Measurements from ENCODE around the gene RNLS.
A peak's percentile ranks its signal among the peaks of the same experiment; 100 is the strongest.

The RNLS gene

DNA sequence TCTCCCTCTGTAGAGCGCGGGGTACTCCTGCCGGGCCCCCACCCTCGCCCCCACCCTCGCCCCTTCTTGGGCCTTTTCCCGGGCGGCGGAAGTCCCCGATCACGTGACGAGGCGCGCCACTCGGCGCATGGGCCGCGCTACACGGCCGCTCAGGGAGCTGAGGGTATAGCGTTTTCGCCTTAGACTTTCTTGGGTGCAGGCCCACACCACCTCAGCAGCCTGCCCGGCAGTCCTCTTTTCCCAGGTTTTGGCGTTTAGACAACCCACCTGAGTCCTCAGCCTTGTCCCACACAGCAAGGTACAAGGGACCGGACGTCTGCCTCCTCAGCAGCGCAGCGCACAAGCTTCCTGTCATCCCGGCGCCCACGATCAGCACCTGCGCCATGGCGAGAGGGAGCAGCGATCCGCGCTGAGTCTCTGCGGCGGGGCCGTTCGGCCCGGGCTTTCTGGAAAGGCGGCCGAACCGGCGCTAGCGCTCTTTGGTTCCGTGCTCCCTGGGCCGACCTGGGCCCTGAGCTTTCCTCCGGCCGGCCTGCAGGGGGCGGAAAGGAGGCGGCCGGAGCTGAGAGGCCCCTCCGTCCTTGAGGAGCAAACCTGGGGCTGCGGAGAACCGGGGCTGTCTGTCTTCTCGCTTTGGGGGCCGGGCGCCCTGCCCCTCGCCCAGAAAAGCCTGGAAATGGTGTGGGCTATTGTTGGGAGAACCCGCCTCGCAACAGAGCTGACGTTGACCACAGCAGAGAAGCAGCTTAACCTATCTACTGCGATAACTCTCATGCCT, at the start of gene RNLS:
RNLS (minus strand) TSS at position 513 of the 778 bp plus-strand sequence.
- DNase-seq (ENCODE audit: low read depth, low spot score): peak; percentile 73

DNA sequence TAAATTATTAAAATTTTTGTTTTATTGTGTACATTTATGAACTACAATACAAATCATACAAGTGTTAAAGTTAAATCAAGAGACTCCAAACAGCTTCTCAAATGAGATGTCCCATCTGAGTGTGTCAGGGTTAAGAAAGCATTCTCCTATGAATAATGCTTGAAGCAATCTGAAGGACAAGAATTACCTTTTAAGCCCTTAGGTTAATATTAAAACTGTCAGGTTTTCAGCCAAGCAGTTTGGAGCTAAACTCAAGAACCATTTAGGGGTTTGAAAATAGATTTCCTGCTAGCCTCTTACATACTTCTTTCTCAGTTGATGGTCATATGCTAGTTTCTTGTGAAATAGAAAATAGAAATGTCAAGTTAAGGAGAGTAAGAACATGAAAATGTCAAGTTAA, 41.7 kb upstream of the RNLS start:
- no peak for DNase-seq (ENCODE audit: low read depth, low spot score)

DNA sequence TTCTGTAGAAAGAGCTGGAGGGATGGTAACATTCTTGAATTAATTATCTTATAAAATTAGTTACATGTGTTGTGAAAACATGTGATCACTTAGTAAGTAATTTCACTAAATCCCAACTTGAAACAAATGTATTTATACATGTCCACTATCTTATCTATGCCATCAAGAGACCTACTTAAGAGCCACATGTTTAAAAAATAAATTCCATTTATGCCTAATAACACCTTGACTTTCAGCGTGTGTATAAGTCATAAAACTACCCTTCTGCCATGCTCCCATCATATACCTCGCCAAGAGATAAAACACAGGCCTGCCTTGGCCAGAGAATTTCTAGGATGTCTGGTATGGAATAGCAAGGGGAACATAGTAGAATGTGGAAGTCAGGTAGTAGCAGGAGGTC, 40.7 kb upstream of the RNLS start:
- DNase-seq (ENCODE audit: low read depth, low spot score): no peak

DNA sequence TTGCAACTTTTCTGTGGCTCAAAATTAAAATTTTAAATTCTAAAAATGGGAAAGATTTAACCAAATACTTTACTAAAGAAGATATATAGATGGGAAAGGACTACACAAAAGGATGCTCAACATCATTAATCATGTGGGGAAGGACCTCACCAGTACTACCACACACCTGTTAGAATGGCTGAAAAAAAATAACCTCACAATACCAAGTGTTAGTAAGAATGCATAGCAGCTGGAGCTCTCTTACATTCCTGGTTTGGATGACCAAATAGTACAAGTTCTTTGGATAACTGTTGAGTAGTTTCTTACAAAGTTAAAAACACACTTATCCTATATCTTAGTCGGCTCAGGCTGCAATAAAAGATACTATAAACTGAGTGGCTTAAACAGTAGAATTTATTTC, 37.3 kb upstream of the RNLS start:
- no peak for DNase-seq (ENCODE audit: low read depth, low spot score)

DNA sequence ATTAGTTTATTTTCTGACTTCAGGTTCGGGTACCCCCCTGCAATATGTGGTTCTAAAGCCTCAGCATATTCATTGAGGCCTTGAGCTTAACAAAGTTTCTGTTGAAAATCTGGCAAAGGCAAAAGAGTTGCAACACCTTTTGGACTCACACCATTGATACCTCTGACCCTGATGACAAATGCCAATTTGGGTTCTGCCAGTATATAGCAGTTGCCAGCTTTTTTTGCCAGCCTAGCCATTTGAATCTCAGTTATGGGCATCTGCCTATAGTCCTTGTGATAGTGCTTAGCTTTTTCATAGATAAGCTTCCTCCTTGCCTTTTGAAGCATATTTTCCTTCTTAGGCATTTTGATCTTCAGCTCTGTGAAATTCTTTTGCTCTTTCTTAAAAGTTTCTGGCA, 35.4 kb upstream of the RNLS start:
- no peak for DNase-seq (ENCODE audit: low read depth, low spot score)

DNA sequence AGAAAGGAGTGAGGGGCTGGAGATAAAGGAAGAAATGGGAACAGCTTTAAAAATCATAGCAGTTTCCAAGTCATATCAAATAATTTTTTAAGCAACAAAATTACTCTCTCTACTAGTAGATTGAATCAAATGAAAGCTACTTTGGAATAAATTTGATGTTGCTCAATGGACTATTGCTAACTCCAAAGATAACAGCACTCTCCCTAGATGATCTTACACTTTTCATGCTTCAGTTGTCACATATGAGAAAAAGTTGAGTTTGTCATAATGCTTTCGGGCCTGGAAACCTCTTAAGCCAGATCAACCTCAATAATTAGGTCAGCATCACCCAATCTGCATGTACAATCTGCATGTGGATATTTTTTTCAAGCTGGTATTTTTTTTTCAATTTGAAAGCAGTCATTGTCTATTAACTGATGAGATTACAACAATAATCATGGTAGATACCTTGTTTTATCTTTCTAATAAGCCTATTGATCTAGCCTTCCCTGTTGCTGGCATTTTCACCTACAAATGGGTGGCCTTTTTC, 34.7 kb upstream of the RNLS start:
- DNase-seq (ENCODE audit: low read depth, low spot score): no peak

DNA sequence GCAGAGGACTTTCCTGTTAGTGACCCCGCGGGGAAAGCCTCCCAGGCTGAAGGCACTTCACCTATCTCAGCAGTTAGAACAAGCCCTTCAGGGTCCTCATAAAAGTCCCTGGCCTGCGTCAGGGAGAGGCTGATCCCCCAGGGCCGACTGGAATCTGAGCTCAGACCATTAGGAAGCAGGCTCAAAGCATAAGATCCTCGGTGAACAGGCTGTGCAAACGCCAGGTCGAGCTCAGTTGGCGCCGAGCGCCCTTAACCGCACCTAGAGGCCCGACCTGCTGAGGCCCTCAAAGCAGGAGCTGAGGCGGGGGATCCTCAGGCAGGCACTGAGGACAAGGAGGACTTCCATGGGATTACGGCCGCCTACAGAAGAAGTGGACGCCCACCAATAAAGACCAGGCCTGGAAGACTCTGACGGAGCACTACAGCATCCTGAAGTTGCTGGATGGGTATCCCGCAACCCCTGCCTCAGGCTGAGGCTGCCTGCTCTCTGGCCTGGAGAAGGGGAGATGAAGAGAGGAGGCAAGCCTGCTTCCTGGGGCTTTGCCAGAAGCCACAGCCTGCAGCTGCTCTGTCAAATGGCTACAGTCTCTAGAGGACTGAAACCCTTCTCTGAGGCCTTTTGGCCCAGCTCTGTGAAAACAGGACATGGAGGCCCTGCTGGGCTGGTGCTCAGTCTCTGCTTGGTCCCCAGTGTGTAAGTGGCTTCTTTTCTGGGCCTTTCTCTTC, 33.3 kb upstream of the RNLS start:
- DNase-seq (ENCODE audit: low read depth, low spot score): no peak

DNA sequence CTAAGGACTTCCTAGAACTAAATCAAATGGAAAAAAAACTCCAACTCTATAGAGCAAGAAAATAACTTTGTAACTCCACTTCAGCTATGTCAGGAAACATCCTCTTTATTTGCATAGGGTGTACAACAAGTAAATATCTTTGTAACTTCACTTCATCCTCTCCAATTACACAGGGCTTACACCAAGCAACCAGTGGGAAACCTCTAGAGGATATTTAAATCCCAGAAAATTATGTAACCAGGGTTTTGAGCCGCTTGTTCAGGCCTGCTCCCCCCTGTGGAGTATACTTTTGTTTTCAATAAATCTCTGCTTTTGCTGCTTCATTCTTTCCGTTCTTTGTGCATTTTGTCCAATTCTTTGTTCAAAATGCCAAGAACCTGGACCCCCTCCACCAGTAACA, 25.7 kb upstream of the RNLS start:
- DNase-seq (ENCODE audit: low read depth, low spot score): no peak

DNA sequence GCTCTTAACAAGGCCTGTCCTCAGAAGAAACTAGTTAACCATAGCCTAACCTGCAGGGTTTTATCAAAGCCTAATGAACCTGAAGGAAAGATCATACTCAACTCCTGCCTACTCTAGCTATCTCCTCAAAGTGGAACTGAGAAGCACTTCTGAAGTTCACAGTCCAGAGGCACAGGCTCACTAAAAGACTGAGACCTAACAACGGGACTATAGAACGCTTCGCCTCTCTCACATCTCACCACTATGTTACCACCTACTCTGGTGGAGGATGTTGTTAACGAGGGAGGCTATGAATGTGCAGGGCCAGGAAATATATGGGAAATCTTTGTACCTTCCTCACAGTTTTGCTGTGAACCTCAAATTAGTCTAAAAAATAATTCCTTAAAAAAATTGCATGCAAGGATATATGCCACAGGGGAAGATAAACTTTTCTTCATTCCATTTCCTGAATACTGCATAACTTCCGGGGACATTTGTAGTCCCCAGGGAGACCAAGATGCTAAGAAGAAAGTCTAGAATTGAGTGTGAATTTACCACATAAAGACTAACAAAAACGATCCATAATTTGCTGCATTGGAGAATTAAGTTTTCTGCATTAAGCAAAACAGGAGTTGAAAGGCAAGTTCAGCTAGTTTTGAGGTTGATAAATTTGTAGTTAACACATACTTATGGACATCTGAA, 25.1 kb upstream of the RNLS start:
- no peak for DNase-seq (ENCODE audit: low read depth, low spot score)

DNA sequence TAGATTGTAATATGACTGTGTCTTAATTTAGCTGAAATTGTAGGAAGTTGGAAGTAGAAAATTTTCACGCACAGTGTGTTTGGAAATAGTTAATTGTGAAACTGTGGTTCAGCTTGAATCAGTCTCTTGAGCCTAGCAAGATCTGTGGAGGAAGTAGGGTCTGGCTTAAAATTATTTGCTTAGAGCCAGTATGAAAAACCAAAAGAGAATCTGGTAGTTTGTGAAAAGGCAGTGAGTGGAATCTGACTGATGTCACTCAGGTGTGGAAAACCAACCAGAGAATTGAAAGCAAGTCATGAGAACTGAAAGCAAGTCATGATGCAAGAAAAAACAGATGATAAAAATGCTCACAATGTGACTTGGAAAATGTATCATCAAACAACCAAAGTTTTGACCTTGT, 14.9 kb upstream of the RNLS start:
- no peak for DNase-seq (ENCODE audit: low read depth, low spot score)

DNA sequence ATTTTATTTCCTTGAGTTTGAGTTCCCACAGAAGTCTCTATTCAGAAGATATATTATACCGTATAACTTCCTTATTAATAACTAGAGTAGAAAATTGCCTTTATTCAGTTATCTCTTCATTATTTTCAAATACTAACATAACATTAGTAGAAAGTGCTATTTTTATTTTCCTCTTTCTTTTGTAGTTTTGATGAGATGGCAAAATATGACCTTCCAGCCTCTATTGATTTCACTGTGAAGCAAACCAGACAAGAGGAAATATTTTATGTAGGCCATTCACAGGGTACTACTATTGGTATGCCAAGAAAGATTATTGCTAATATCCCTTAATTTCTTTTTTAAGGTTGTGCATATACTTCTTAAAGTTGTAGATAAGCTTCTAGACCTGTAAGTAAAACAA, 11.4 kb upstream of the RNLS start:
- no peak for DNase-seq (ENCODE audit: low read depth, low spot score)

DNA sequence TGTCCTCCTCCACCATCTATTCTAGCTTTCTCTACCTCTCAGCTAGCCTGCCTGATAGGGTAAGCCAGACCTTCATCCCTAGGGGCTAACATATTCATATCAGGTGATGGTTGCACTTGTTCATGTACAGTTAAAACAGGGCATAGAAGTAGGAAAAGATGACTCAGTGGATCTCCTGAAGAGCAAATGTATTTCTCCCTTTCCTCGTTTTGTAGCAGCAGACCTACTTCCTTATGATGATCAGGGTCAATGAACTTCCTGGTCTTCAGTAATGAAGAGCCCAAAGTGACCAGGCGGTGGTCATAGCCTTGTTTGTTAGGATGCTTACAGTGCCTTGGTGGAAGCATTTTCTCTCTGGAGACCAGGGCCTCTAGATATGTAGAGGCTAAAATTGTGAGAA, 9.8 kb upstream of the RNLS start:
- no peak for DNase-seq (ENCODE audit: low read depth, low spot score)

DNA sequence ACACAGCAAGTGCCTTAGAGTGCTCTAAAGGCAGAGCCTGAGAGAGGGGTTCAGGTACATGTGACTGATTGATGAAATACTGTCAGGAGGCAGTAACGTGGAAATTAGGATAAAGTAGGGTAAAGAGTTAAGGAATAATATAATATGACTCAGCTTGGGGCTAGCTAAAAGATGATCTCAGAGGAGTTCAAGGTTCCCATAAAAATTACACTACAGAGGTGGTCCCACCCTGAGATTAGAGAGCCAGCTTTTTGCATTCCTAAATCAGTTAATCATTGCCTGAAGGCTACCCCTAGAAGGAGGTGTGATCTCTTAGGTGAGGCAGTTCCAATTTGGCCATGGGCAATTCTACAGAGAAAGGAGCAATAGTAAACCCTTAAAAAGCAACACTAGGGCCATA, 9.3 kb upstream of the RNLS start:
- DNase-seq (ENCODE audit: low read depth, low spot score): no peak

DNA sequence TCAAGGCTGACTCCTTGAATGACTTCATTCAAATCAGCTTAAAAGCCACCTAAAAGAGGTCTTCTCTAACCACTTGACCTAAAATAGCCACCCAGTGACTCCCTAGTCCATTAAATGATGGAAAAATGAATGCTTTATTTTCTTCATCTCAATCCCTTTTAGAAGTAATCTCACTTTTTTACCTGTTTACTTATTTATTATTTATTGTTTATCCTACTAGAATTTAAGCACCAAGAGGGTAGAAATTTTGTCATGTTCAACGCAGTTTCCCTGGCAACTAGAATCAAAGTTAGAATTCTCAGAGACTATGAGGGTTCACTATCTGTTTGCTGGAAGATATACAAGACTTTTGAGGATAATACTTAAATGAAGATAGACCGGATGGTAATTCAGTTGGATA, 3.3 kb upstream of the RNLS start, which contains the start of gene LIPJ:
LIPJ (plus strand) TSS at position 301 of the 400 bp plus-strand sequence. CDS start 3,926 bp downstream, outside the sequence.
- DNase-seq (ENCODE audit: low read depth, low spot score): no peak

DNA sequence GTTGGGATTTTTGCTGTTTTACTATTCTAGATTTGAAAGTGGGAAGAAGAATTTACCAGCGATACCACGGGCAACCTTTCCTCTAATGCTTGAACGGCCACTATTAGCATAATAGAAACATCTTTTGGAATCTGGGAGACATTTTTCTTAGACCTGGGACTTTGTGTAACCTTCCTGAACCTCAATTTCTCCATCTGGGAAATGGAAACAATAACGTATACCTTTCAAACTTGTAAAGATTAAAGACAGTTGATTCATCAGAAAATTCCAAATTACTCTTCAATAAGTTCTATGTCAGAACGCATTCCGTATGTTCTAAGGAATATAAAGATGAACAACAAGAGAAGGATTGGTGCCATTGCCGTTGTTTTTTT, 453 bp upstream of the RNLS start:
- DNase-seq (ENCODE audit: low read depth, low spot score): no peak

DNA sequence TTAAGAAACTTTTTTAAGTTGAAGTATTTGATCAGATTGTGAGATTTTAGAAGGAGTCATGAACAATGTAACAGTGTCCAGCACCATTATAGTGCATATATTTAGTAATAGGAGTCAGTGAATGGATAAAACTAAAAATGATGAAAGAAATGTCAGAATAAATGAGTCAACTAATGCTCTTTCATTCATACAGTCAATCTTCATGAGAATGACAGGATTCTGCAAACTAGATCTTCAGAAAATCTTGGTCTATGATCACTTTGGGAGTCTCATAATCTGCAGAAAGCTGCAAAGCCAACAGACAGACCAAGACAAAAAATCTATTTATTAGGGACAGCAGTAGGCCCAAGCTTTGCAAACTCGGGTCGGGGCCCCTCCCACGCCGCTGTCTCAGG, 710 bp downstream of the RNLS start:
- no peak for DNase-seq (ENCODE audit: low read depth, low spot score)

DNA sequence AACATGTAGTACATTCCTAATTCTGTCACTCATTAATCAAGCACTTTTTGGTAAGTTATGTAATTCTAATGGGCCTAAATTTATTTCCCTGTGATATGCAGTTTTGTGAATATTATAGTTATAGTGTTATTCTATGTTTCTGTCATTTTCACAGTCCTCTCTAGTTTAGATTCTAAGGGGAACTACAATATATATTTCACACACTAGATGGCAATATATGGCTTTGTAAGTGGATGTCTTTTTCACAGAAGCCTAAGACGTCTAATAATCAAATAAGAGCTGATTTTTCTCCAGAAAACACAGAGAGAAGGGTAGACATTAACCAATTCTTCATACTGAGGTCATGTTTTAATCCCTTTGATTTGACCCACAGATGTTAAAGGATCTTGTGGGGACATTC, 18.0 kb downstream of the RNLS start:
- DNase-seq (ENCODE audit: low read depth, low spot score): no peak

DNA sequence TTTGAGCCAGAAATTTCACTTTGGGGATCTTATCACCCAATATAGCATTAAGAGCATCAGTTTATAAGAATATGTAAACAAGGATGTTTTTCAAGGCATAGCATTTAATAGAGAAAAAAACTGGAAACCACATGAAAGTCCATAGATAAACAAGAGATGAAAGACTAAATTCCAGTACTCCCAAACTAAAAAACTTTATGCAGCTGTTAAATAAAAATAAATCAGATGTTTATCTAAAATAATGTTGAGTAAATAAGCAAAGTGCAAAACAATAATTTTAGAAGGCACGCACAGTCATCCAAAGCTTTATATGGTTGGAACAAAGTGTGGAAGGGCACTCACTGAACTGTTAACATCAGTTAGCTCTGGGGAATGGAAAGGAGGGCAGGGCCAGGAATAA, 21.0 kb downstream of the RNLS start:
- no peak for DNase-seq (ENCODE audit: low read depth, low spot score)

DNA sequence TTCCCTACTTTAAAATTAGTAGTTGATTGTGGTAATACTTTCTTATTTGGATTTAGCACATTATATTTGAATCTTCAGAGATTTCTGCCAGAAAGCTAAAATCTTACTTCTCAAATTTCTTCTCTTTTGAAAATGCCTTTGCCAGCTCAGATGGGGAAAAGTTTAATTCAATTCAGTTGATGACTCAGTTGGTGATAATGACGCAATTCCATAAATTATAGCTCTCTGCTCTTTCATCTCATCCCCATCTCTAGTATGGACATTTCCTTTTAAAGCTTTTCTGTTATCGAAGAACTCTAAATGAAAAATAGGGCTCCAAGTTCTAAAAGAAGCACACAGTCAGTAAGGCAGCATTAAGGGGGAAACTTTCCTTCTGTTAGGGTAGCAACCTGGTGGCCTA, 25.5 kb downstream of the RNLS start:
- no peak for DNase-seq (ENCODE audit: low read depth, low spot score)

DNA sequence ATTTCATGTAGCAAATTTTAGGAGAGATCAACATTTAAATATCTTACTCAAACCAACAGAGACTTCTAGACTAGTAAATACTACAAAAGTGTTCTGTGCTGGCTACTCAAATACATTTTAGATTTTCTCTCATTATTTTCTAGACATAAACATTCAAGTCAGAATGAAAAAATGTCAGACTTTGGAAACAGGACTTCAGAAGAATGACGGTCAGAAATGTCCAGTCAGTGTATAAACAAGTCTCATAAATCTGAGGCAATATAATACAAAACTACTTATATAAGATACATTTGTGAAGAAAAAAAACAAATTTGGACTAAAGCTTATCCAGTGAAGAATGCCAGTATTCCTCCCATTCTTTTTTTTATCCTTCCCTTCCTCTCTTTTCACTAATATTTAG, 25.9 kb downstream of the RNLS start:
- no peak for DNase-seq (ENCODE audit: low read depth, low spot score)

DNA sequence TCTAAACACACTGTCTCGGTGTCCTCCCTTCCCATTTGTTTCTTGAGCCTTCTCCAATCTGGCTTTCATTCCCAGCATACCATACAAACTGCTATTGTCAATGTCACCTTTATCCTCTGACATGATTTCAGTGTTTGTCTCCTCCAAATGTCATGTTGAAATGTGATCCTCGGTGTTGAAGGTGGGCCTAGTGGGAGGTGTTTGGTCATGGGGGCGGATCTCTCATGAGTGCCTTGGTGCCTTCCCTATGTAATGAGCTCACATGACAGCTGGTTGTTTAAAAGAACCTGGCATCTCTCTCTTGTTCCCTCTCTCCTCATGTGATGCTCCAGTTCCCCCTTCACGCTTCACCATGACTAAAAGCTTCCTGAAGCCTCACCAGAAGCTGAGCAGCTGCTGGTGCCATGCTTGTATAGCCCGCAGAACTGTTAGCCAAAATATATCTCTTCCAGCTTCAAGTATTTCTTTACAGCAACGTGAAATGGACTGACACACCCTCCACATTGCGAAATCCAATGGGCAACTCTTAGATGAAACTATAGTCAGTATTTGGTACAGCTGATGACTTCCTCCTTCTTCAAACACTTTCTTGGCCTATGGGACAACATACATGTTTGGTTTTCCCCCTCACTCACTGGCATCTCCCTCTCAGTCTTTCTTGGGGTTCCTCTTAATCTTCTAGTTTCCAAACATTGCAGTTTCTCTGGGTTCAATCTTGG, 27.8 kb downstream of the RNLS start:
- DNase-seq (ENCODE audit: low read depth, low spot score): no peak
